HG02642 (cell line): ENCODE results near the gene GUK1.

Experiments used
- ATAC-seq: cut with Tn5 transposase; IDR thresholded peaks from one replicate; pipeline ENCODE4 v1.9.1; 2021; ENCODE audit warnings: mild to moderate bottlenecking; ENCODE audit not compliant: unreplicated experiment, poor library complexity

GUK1 gene

DNA sequence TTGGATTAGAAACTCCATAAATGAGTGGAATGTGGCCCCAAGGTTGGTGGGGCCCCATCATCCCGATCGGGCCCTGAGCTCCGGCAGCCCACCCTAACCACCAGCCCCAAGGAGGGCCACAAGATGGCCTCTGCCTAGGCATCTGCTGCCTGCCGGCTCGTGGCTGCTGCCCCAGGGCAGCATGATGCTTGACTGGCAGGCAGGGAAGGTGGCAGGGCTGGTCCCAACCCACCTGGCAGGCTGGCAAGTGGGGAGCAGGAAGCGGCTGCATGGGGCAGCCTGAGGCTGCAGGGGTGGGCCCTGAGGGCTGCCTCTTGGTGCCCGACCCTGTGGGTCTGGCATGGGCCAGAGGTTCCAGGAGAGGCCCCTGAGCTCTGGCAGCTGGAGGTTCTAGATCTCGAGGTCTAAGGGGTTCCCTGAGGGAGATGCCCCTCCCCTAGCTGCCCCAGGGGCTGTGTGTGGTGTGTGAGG is 8.9 kb downstream of the GUK1 start:
- ATAC-seq, result no peak

DNA sequence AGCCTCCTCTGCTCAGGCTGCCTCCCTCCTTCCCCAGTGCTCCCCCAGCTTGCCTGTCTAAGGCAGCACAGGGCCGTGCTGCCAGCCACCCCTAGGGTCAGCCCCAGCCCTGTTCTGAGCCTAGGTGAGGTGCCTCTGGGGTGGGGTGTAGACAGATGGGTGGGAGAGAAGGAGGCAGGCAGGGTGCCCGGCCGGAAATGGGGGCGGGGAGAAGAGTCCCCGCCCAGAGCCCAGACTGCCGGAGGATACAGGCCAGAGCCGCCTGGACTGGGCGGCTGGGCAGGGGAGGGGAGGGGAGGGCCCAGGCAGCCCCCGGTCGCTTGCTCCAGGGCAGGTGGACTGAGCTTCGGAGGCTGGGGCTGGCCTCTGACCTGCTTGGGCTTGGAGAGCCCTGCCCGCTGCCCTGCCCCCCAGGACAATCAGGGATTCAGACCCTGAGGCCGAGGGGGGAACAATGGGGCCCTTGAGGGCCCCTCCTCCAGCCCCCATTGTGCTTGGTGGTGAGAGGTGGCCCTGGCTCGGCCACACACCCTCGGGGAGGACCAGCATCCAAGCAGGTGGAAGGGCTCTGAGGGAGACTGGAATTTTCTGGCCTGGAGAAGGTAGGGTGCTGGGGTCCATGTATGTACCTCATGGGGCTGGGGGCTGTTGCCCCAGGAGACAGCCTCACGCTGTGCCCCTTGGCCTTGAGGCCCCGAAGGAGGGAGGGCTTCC is 9.5 kb downstream of the GUK1 start, which contains the start of gene GJC2:
TSS of gene GJC2 (plus strand) at position 525 of the 714 bp plus-strand sequence. CDS start 7,829 bp downstream, outside the sequence.
- no peak for ATAC-seq

DNA sequence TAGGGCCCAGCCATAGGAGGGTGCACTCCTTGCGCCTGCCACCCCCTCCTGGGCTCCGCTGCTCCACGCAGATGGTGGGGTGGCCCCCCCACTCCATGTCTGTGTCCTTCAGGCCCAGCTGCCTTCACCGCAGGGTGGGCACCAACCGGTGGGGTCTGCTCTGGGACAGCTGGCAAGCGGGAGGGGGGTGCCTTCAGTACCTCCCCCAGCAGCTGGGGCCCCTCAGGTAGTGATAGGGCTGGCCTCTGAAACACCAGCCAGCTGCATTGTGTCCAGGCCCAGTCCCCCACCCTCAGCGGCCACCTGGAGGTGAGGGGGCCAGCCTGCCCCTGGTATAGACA is 10.0 kb downstream of the GUK1 start:
- no peak for ATAC-seq

DNA sequence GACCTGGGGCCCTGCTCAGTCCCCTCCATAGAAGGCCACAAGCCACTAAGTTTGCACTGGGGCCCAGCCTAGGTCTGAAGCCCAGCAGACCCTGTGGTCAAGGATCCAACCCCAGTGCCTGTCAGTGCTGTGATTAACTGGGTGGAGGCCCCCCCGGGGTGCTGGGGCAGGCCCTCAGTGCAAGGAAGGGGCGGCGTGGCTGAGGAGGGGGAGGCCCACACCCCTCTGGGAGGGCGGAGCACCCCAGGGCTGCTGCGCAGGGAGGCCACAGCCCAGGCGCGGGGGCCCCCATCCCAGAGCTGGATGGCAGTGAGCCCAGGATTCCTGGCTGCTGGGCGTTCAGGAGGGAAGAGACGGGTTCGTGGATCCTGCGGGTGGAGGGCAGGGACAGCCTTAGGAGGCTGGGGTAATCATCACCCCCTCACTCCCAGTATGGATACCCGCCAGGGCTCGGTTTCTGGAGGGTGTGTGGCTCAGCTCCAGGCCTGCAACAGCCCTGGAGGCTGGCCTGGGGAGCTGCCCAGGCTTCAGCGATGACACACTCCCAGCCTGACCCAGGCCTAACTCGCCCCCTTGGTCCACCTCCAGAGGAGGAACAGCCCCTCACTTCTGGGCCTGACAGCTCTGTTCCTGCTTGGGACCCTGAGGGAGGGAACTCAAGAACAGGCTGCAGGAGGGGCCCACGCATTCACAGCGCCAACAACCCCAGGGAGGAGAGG is 10.5 kb downstream of the GUK1 start:
- ATAC-seq, result no peak

DNA sequence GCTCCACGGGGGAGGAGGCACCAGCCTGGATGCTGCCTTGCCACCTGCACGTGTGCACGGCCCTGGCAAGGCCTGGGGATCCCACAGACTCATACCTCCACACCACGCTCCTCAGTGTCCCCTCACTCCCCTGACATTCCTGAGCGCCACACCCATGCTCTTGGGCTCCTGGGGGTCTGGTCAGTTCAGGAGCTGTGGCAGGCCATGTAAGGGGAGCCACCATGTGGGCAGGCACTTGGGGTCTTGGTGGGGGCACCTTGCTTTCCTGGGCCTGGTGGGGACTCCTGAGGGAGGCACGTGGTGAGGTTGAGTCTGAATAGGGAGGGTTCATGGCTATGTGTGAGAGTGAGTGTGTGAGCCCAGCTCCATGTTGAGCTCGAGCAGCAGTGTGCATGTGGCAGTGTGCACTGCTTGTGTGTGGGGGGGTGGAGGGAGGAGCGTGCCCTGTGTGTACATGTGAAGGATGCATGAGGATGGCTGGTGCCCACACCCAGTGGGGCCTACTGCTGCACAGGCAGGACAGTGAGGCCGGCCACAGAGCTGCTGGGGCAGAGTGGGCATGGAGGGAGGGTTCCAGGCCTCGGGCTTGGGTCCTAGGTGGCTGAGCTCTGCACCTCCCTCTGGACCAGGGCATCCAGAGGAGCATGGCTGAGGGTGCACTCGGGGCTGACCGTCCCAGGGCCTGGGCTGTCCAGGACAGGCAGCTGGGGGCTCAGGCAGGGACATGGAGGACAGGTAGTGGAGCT is 11.3 kb downstream of the GUK1 start:
- ATAC-seq, result no peak

DNA sequence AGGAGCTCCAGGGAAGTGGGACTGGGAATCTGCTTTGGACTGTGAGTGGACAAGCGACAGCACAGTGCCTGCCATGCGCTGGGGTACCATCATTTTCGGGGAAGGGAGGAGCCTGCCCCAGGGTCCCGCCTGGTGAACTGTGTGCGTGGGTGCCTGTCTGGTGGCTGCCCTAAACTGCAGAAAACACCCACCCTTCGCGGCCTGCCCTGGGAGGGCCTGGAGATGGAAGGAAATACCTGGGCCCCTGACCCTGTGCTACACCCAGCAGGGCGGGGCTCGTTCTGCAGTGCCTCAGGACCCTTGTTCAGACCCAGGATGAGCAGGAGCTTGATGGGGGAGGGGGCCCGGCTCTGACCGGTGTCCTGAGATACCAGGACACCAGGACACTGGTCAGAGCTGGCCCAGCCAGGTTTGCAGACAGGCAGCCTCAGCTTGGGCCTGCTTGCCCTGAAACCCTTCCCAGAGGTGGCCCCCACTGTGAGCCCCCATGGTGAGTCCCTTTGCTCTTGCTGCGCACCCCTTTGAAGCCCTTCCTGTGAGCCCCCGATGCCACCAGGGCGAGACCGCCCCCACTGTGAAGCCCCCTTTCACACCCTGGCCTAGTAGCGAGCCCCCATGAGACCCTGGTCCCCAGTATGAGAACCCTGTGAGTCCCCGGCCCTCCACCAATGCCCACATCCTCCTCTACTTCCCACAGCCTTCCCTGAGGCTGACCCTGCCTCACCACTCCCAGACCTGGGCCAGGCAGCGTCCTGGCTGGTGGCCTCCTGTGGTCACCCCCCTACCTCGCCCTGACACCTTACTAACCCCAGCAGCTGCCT is 12.2 kb downstream of the GUK1 start:
- no peak for ATAC-seq

DNA sequence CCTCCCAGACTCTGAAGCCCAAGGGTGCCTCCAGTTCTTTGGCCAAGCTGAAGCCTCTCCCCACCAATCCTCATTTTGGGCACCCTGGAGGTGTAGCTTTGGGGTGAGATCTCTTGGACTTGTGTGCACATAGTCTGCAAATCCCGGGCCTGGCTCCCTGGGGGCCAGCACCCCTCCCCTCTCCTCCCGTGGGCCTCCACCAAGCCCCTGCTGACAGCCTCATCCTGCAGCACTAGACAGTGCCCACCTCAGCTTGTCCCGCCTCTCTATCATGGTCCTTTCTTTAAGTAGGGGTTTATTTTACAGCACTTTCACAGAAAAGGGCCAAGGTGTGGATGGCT is 12.8 kb downstream of the GUK1 start:
- no peak for ATAC-seq

DNA sequence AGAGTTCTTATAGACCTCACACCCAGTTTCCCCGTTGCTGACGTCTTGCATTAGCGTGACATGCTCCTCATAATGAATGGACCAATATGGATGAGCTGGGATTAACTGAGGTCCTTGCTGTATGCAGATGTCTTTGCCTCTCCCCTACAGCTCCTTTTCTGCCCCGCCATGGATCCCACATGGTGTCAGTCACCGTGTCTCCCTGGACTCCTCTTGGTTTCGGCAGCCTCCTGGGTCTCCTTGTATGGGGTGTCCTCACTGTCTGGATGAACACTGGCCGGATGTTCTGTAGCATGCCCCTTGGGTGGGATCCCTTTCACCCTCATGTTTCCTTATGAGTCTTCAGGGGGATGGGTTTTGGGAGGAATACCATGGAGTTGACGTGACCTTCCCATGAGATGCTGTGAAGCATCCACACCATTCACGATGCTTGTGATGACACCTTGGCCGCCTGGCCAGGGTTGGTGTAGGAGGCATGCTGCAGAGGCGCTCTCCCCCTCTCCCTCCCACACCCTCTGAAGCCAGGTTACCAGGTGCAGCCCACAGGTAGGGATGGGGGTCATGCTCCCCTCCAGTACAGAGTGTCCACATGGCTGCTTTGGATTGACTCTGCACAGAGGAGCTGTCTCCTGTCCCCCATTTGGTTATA is 14.1 kb downstream of the GUK1 start:
- no peak for ATAC-seq

DNA sequence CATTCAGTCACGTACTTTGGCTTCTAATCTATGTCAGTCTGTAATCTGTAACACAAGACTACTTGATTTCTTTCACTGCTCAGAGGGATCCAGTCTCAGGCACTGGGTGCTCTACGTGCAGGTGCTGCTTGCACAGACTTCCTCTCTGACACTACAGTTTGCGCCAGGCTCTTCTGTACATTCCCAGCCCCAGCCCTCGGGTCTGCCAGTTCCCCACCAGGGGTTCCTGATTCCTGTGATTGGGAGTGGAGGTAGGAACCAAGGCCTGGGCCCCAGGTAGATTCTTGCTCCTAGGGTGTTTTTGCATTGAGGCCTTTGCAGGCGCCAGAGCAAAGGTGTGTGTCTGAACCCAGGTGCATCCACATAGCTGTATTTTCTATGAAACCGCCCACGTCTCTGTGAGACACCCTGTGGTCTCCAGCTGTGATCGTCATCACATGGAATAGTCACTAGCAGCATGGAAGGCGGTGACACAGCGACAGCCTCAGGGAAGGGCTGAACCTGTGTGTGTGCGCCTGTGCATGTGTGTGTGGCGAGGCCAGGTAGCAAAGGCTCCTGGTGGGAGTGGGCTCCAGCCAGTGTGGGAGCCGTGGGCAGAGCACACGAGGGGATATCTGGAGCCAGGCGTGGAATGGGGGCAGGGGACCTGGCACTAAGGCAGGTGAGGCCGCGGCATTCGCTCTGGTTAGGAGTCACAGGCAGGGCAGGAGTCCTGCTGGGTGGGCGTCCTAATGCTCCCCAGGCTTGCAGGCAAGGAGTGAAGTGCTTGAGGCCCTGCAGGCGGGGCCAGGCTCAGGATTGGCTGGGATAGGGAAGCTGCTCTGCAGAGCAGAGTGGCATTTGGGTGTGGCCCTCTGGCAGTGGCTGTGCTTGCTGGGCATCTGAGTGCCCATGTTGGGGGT is 14.8 kb downstream of the GUK1 start:
- ATAC-seq, result no peak

DNA sequence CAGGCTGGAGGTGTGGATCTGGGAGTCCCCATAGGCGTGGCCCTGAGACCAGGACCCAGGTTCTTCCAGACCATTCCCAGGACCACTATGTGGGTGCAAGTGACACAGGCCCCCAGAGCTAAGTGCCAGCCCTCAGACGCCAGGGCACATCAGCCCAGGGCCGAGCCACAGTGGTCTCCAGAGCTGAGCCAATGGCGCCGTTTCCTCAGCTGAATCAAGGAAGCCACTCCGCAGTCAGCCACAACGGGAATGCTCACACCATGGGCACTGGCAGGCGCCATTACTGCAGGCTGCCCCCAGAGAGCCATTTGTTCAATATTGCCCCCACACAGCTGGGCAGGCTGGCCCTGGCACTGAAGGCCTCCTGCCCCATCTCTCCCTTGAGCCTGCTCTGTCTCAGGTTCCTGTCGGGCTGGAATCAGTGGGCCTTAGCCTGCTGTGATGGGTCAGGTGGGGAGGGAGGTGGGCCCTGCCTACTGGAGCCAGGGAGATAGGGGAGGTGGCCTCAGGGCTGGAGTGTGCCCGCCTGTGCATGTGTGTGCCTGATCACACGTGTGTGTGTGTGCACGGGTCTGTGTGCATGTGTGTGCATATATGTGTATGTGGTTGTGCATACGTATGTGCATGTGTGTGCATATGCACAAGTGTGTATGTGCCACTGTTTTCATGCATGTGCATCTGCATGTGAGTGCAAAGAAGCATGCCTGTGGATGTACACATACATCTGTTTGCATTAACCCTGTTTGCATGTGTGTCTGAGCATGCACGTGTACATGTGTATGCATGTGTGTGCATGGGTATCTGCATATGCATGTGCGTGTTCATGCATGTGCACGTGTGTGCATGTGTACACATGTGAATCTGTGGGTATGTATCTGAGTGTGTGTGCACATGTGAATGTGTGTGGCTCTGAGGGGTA is 15.8 kb downstream of the GUK1 start:
- no peak for ATAC-seq

DNA sequence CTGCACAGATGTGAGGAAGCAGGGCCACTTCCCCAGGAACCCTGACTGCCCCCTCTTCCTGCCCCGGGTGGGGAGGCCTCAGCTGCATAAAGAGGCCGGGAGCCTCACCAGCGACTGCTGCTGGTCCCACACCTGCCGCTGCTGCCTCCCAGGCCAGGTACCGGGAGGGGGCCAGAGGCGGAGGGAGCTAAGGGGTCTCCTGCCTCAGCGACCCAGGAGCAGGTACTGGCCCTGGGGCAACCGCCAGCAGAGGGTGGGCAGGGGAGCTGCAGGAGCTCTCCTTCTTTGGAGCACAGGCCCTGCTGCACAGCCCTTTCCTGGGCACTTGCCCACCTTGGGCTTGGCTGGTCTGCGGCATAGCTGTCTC is 16.4 kb downstream of the GUK1 start:
- no peak for ATAC-seq

DNA sequence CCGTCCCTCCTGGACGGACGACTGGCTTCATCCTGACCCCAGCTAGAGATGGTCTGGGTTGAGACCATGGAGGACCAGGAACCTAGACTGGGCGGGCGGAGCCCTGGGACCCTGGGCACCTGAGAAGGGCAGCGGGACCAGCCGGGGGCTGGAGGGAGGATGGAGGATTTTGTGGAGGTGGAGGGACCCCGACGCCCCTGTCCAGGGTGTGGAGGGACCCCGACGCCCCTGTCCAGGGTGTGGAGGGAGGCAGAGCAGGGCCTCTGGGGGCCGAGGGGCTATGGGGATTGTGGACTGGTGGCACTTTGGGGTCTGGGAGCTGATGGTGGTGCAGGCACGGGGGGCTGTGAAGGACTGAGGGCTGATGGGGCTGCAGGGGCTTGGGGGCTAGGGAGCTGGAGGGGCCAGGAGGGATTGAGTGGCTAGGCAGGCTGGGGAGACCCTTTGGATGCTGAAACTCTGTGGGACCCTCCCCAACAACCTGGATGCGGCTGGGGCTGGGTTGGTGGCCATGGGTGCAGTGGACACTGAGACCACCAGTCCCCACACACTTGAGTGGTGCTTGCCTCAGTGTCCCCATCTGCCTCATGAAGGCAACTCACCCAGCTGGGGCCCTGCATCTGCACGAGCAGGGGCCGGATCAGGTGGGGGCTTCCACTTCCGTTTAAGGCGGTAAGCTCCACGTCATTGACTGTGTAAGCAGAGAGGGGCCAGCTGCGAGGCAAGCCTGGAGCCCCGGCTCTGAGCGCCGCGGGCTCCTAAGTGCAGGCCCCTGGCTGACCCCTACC is 17.1 kb downstream of the GUK1 start:
- ATAC-seq, result no peak

DNA sequence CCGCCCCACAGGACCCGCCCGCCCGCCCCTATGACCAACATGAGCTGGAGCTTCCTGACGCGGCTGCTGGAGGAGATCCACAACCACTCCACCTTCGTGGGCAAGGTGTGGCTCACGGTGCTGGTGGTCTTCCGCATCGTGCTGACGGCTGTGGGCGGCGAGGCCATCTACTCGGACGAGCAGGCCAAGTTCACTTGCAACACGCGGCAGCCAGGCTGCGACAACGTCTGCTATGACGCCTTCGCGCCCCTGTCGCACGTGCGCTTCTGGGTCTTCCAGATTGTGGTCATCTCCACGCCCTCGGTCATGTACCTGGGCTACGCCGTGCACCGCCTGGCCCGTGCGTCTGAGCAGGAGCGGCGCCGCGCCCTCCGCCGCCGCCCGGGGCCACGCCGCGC is 17.6 kb downstream of the GUK1 start:
- ATAC-seq, result no peak

DNA sequence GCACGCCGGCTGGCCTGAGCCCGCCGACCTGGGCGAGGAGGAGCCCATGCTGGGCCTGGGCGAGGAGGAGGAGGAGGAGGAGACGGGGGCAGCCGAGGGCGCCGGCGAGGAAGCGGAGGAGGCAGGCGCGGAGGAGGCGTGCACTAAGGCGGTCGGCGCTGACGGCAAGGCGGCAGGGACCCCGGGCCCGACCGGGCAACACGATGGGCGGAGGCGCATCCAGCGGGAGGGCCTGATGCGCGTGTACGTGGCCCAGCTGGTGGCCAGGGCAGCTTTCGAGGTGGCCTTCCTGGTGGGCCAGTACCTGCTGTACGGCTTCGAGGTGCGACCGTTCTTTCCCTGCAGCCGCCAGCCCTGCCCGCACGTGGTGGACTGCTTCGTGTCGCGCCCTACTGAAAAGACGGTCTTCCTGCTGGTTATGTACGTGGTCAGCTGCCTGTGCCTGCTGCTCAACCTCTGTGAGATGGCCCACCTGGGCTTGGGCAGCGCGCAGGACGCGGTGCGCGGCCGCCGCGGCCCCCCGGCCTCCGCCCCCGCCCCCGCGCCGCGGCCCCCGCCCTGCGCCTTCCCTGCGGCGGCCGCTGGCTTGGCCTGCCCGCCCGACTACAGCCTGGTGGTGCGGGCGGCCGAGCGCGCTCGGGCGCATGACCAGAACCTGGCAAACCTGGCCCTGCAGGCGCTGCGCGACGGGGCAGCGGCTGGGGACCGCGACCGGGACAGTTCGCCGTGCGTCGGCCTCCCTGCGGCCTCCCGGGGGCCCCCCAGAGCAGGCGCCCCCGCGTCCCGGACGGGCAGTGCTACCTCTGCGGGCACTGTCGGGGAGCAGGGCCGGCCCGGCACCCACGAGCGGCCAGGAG is 18.3 kb downstream of the GUK1 start:
- ATAC-seq, result no peak

DNA sequence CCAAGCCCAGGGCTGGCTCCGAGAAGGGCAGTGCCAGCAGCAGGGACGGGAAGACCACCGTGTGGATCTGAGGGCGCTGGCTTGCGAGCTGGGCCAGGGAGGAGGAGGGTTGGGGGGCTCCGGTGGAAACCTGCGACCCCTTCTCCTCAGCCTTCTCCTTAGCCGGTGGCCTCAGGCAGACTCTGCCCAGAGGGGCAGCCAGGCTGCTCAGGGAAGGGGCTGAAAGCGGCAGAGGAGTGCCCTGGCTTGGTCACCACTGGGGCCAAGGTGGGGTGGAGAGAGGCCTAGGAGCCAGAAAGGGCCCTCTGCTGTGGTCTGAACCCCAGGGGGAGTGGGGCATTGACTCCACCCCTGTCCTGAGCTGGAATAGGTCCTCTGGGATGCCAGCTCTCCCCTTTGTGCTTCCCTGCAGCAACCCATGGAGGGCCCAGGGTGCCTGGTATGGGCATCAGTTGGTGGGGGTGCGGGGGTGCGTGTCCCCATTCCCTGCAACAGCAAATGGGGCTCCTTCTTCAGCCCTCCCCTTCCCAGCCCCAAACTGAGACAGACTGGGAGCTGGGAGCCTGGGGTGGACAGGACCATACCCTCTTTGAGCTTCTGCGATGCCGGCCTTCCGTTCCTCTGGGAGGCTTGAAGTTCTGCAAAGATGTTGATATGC is 19.1 kb downstream of the GUK1 start:
- ATAC-seq, result no peak

DNA sequence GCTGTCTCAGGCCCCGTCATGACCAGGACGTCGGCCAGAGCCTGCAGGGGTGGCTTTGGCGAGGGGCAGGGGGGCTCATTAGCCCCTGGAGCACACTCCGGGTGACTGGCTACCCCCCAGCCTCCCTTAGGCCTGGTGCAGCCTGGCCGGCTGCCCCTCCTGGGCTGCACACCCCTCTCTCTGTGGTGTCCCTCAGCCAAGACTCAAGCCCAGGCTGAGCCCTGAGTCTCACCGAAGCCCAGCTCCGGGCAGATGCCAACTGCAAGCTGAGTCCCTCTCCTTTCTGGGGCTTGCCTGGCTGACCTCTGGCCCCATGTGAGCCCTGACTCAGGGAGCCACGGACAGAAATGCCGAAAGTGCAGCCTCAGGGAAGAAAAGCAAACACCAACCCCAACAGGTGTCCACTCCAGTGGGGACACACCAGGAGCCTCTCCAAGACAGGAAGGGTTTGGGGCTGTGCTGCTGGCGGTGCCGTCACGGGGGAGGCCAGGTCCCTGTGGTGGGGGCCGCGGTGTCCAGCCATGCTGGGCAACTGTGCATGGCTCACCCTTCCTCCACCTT is 20.2 kb downstream of the GUK1 start:
- no peak for ATAC-seq
